HCT116 (cell line): ENCODE results near the gene SPSB4.

ENCODE experiments used
- EGR1 ChIP-seq: IDR thresholded peaks from 2 replicates; pipeline ENCODE4 v1.6.1; 2012; ENCODE audit warnings: low read depth
- EZH2 ChIP-seq: fragments of 200-600 bp; sonication (generic); IDR thresholded peaks from 2 replicates; pipeline ENCODE4 v1.6.1; 2017; ENCODE audit warnings: antibody characterized with exemption, mixed run types
- JUND ChIP-seq: IDR thresholded peaks from 2 replicates; pipeline ENCODE4 v1.6.1; 2012
- MAX ChIP-seq: IDR thresholded peaks from 2 replicates; pipeline ENCODE4 v1.6.1; 2012
- POLR2A ChIP-seq: IDR thresholded peaks from 2 replicates; pipeline ENCODE4 v1.7.0; 2011; ENCODE audit warnings: borderline replicate concordance; ENCODE audit not compliant: insufficient read depth, insufficient read length; ENCODE audit errors: extremely low read depth
- POLR2AphosphoS5 ChIP-seq: IDR thresholded peaks from 2 replicates; pipeline ENCODE4 v1.6.1; 2011; ENCODE audit warnings: mild to moderate bottlenecking, low read depth, low read length, moderate library complexity
- RAD21 ChIP-seq: IDR thresholded peaks from 2 replicates; pipeline ENCODE4 v1.6.1; 2012; ENCODE audit warnings: low read depth, mild to moderate bottlenecking
- SIN3A ChIP-seq: IDR thresholded peaks from 2 replicates; pipeline ENCODE4 v1.6.1; 2012; ENCODE audit warnings: low read depth
- SRF ChIP-seq: IDR thresholded peaks from 2 replicates; pipeline ENCODE4 v1.6.1; 2012; ENCODE audit warnings: low read depth
- YY1 ChIP-seq: IDR thresholded peaks from 2 replicates; pipeline ENCODE4 v1.6.1; 2011; ENCODE audit warnings: low read length, low read depth, moderate library complexity, mild to moderate bottlenecking; ENCODE audit not compliant: insufficient replicate concordance; ENCODE audit errors: extremely low read depth
- ZNF274 ChIP-seq: fragments of 200-500 bp; sonication (Bioruptor generic); IDR thresholded peaks from 2 replicates; pipeline ENCODE4 v1.6.1; 2014; ENCODE audit warnings: mild to moderate bottlenecking, low read depth, low read length, inconsistent platforms
- TF ChIP-seq, protein P1 (sequence below), 3 experiments: fragments of 200-600 bp in 1 of 3; sonication (generic) in 1 of 3; IDR thresholded peaks in 2 of 3; conservative IDR thresholded peaks in 1 of 3; 2 replicates each; pipeline ENCODE4 v1.5.1; 2012 to 2017; ENCODE audit warnings: low read depth in 2 of 3, low read length in 2 of 3, antibody characterized with exemption in 1 of 3, borderline replicate concordance in 1 of 3, control low read depth in 1 of 3, mild to moderate bottlenecking in 1 of 3, mixed read lengths in 1 of 3, mixed run types in 1 of 3, moderate library complexity in 1 of 3; ENCODE audit not compliant: insufficient read depth in 1 of 3
- TF ChIP-seq, protein P2 (sequence below): IDR thresholded peaks from 2 replicates; pipeline ENCODE4 v1.6.1; 2012; ENCODE audit warnings: low read depth

DNA sequence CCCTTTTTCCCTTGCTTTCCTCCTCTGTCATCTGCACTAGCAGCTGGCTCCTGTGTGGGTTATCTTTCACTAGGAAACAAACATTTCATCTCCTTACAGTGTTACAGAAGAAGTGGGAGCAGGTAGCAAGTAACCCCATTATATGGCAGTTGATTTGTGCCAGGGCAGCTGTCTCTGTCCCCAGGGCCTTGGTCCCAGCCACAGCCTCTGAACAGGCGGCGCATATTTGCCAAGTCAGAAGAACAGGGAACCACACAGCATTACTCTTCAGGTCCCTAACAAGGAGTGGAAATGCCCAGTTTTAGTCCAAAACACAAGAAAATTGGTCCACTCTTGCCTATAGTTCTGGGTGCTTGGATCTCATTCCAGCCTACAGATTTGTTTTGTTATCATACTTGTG, 99.8 kb downstream of the SPSB4 start:
- TF ChIP-seq, protein P1, sequence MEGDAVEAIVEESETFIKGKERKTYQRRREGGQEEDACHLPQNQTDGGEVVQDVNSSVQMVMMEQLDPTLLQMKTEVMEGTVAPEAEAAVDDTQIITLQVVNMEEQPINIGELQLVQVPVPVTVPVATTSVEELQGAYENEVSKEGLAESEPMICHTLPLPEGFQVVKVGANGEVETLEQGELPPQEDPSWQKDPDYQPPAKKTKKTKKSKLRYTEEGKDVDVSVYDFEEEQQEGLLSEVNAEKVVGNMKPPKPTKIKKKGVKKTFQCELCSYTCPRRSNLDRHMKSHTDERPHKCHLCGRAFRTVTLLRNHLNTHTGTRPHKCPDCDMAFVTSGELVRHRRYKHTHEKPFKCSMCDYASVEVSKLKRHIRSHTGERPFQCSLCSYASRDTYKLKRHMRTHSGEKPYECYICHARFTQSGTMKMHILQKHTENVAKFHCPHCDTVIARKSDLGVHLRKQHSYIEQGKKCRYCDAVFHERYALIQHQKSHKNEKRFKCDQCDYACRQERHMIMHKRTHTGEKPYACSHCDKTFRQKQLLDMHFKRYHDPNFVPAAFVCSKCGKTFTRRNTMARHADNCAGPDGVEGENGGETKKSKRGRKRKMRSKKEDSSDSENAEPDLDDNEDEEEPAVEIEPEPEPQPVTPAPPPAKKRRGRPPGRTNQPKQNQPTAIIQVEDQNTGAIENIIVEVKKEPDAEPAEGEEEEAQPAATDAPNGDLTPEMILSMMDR (IDR thresholded peaks at IDR 0.05 in 2 of 3, conservative IDR thresholded peaks at IDR 0.05 in 1 of 3; ENCODE audit: borderline replicate concordance in 1 of 3, insufficient read depth in 1 of 3, low read depth in 2 of 3, low read length in 2 of 3): no peak
- TF ChIP-seq POLR2AphosphoS5 (no peak), ZNF274 (no peak), MAX (no peak), RAD21 (no peak), SRF (no peak), EZH2 (no peak), EGR1 (no peak), SIN3A (no peak), POLR2A (no peak), YY1 (no peak), JUND (no peak)
- TF ChIP-seq, protein P2, sequence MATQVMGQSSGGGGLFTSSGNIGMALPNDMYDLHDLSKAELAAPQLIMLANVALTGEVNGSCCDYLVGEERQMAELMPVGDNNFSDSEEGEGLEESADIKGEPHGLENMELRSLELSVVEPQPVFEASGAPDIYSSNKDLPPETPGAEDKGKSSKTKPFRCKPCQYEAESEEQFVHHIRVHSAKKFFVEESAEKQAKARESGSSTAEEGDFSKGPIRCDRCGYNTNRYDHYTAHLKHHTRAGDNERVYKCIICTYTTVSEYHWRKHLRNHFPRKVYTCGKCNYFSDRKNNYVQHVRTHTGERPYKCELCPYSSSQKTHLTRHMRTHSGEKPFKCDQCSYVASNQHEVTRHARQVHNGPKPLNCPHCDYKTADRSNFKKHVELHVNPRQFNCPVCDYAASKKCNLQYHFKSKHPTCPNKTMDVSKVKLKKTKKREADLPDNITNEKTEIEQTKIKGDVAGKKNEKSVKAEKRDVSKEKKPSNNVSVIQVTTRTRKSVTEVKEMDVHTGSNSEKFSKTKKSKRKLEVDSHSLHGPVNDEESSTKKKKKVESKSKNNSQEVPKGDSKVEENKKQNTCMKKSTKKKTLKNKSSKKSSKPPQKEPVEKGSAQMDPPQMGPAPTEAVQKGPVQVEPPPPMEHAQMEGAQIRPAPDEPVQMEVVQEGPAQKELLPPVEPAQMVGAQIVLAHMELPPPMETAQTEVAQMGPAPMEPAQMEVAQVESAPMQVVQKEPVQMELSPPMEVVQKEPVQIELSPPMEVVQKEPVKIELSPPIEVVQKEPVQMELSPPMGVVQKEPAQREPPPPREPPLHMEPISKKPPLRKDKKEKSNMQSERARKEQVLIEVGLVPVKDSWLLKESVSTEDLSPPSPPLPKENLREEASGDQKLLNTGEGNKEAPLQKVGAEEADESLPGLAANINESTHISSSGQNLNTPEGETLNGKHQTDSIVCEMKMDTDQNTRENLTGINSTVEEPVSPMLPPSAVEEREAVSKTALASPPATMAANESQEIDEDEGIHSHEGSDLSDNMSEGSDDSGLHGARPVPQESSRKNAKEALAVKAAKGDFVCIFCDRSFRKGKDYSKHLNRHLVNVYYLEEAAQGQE: no peak
